ENCODE results near the gene MACC1.

The MACC1 gene

GRCh38 chr7:20173828-20174227, 43.4 kb downstream of the MACC1 start:
- no peak for DNase-seq (ENCODE audit: low read depth)

GRCh38 chr7:20172736-20173334, 44.3 kb downstream of the MACC1 start:
- no peak for DNase-seq (ENCODE audit: low read depth)

GRCh38 chr7:20170633-20171032, 46.6 kb downstream of the MACC1 start:
- DNase-seq (ENCODE audit: low read depth), result no peak

GRCh38 chr7:20165146-20165510, 52.1 kb downstream of the MACC1 start:
- DNase-seq (ENCODE audit: low read depth), result no peak

GRCh38 chr7:20164425-20165145, 52.6 kb downstream of the MACC1 start:
- DNase-seq (ENCODE audit: low read depth), result no peak

- DNase-seq (ENCODE audit: low read depth), result no peak
Measured at GRCh38 chr7:20162665-20163064, 54.5 kb downstream of the MACC1 start.

GRCh38 chr7:20159226-20159747, 57.9 kb downstream of the MACC1 start:
- DNase-seq (ENCODE audit: low read depth), result no peak

- DNase-seq (ENCODE audit: low read depth), result no peak
Measured at GRCh38 chr7:20158684-20159083, 58.5 kb downstream of the MACC1 start.

- DNase-seq (ENCODE audit: low read depth), result no peak
Measured at GRCh38 chr7:20157456-20157855, 59.7 kb downstream of the MACC1 start.

- DNase-seq (ENCODE audit: low read depth), result no peak
Measured at GRCh38 chr7:20153999-20154398, 63.2 kb downstream of the MACC1 start.

GRCh38 chr7:20153567-20153966, 63.6 kb downstream of the MACC1 start:
- DNase-seq (ENCODE audit: low read depth), result no peak

- no peak for DNase-seq (ENCODE audit: low read depth)
Measured at GRCh38 chr7:20152511-20152910, 64.7 kb downstream of the MACC1 start.

- DNase-seq (ENCODE audit: low read depth), result no peak
Measured at GRCh38 chr7:20151708-20152456, 65.3 kb downstream of the MACC1 start.

- no peak for DNase-seq (ENCODE audit: low read depth)
Measured at GRCh38 chr7:20146451-20146850, 70.7 kb downstream of the MACC1 start.

- DNase-seq (ENCODE audit: low read depth), result no peak
Measured at GRCh38 chr7:20144801-20145200, 72.4 kb downstream of the MACC1 start.

GRCh38 chr7:20141666-20142065, 75.5 kb downstream of the MACC1 start:
- DNase-seq (ENCODE audit: low read depth), result no peak

- DNase-seq (ENCODE audit: low read depth), result no peak
Measured at GRCh38 chr7:20141002-20141345, 76.2 kb downstream of the MACC1 start.

GRCh38 chr7:20140291-20141001, 76.7 kb downstream of the MACC1 start:
- DNase-seq (ENCODE audit: low read depth), result no peak

GRCh38 chr7:20136647-20137046, 80.5 kb downstream of the MACC1 start:
- DNase-seq (ENCODE audit: low read depth), result no peak

GRCh38 chr7:20133803-20134202, 83.4 kb downstream of the MACC1 start:
- DNase-seq (ENCODE audit: low read depth), result no peak

GRCh38 chr7:20132585-20132984, 84.6 kb downstream of the MACC1 start:
- no peak for DNase-seq (ENCODE audit: low read depth)

GRCh38 chr7:20131776-20132175, 85.4 kb downstream of the MACC1 start:
- no peak for DNase-seq (ENCODE audit: low read depth)

GRCh38 chr7:20129920-20130319, 87.3 kb downstream of the MACC1 start:
- DNase-seq (ENCODE audit: low read depth), result no peak

All from stimulated activated CD4-positive, alpha-beta T cell treated with anti-CD3 and anti-CD28 coated beads, Interleukin-2, amount 100 ng/mL, for 4 hours (primary cell).